Stimulated activated CD8-positive, alpha-beta memory T cell treated with anti-CD3 and anti-CD28 coated beads, Interleukin-4, amount 100 ng/mL, for 48 hours (primary cell): Measurements from ENCODE around the gene FAM20C.
"Not testable (repeated sequence)": the region's sequence is repeated elsewhere in the genome, so short reads cannot be mapped to it uniquely, and the experiment has no call there.

ENCODE experiments used
- DNase-seq: peaks from one replicate; pipeline ENCODE4 v3.0.0-alpha.2; 2020

The FAM20C gene

GRCh38 chr7:174716-175115 lies 17.7 kb upstream of the FAM20C start:
- no peak for DNase-seq

- no peak for DNase-seq
Measured at GRCh38 chr7:175955-176354, 16.4 kb upstream of the FAM20C start.

- DNase-seq = no peak
Measured at GRCh38 chr7:176381-176780, 16.0 kb upstream of the FAM20C start.

GRCh38 chr7:176786-177459 lies 15.4 kb upstream of the FAM20C start:
- DNase-seq = no peak

- DNase-seq = no peak
Measured at GRCh38 chr7:178444-178843, 13.9 kb upstream of the FAM20C start.

GRCh38 chr7:179209-179681 lies 13.1 kb upstream of the FAM20C start:
- DNase-seq = no peak

- no peak for DNase-seq
Measured at GRCh38 chr7:179948-180694, 12.2 kb upstream of the FAM20C start.

- DNase-seq = no peak
Measured at GRCh38 chr7:181738-182137, 10.6 kb upstream of the FAM20C start.

- not testable (repeated sequence) for DNase-seq
Measured at GRCh38 chr7:182502-182901, 9.9 kb upstream of the FAM20C start.

- DNase-seq = no peak
Measured at GRCh38 chr7:183496-184292, 8.7 kb upstream of the FAM20C start.

- DNase-seq = no peak
Measured at GRCh38 chr7:184294-185264, 7.8 kb upstream of the FAM20C start.

GRCh38 chr7:186516-187113 lies 5.8 kb upstream of the FAM20C start:
- DNase-seq = no peak

GRCh38 chr7:187227-187927 lies 5.0 kb upstream of the FAM20C start:
- no peak for DNase-seq

- no peak for DNase-seq
Measured at GRCh38 chr7:188174-188573, 4.2 kb upstream of the FAM20C start.

- no peak for DNase-seq
Measured at GRCh38 chr7:188727-189500, 3.5 kb upstream of the FAM20C start.

GRCh38 chr7:189719-190118 lies 2.7 kb upstream of the FAM20C start:
- no peak for DNase-seq

- DNase-seq = no peak
Measured at GRCh38 chr7:190196-190595, 2.2 kb upstream of the FAM20C start.

- DNase-seq = no peak
Measured at GRCh38 chr7:191105-191980, 1.0 kb upstream of the FAM20C start.

GRCh38 chr7:192701-193480 lies 520 bp downstream of the FAM20C start:
- no peak for DNase-seq
